WERI-Rb-1 (cell line): ENCODE measurements around the gene CD52.

Experiments
- DNase-seq: peaks from one replicate; pipeline ENCODE4 v3.0.0-alpha.2; 2020
- H3K27ac ChIP-seq: fragments of 250-450 bp; sonication (Bioruptor Pico); 2 replicates; pipeline ENCODE4 v1.5.1; 2020; ENCODE audit warnings: mild to moderate bottlenecking, moderate library complexity
- H3K27me3 ChIP-seq: fragments of 250-450 bp; sonication (Bioruptor Pico); 2 replicates; pipeline ENCODE4 v1.5.1; 2021; ENCODE audit warnings: mild to moderate bottlenecking, low read depth, moderate library complexity; ENCODE audit not compliant: insufficient read depth, severe bottlenecking
- H3K36me3 ChIP-seq: fragments of 250-450 bp; sonication (Bioruptor Pico); 2 replicates; pipeline ENCODE4 v1.5.1; 2020; ENCODE audit warnings: mild to moderate bottlenecking, moderate library complexity
- H3K4me3 ChIP-seq: 2 replicates; pipeline ENCODE4 v1.5.1; 2011; ENCODE audit warnings: low read depth, mild to moderate bottlenecking, control low read depth, low read length
- H3K9me3 ChIP-seq: fragments of 250-450 bp; sonication (Bioruptor Pico); 2 replicates; pipeline ENCODE4 v1.5.1; 2021; ENCODE audit warnings: mild to moderate bottlenecking, moderate library complexity; ENCODE audit not compliant: severe bottlenecking
- CTCF ChIP-seq: IDR thresholded peaks from 2 replicates; pipeline ENCODE4 v1.5.1; 2011; ENCODE audit warnings: low read depth, mild to moderate bottlenecking, control low read depth, inconsistent platforms, low read length

The CD52 gene, protein sequence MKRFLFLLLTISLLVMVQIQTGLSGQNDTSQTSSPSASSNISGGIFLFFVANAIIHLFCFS

DNA sequence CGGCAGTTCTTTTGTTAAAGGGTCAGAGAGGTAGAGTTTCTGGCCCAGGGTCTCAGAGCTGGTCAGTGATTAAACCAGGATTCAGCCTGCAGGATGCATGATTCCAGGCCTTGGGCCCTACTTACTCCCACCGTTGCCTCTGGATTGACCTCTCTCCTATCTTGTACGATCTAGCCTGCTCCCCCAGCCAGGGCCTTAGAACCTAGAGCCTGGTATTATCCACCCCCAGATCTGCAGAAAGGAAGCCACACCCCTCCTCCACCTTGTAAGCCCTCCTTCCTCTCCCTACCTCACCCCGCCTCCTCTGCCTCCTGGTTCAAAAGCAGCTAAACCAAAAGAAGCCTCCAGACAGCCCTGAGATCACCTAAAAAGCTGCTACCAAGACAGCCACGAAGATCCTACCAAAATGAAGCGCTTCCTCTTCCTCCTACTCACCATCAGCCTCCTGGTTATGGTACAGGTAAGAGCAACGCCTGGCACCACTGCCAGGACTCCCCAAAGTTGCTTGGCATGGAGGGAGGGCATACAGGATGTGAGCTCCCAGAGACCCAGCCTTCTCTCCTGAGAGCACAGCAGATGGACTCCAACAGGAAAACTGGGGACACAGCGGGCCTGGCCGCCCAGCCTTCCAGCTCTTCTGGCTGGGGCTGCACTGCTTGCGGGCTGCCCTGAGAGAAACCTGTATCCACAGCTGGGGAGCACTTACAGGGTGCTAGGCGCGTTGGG lies at the start of gene CD52:
CD52 (plus strand) TSS at position 347 of the 726 bp plus-strand sequence; CDS start at position 407, 60 bp downstream.
- Histone ChIP-seq H3K9me3 (no peaks in the 10 kb centered on the region), H3K4me3 (no peak within 1 kb of the TSS), H3K27me3 (no peaks in the 10 kb centered on the region), H3K27ac (peak within 1 kb of the TSS; percentile 55), H3K36me3 (peaks cover 9% of the 10 kb centered on the region)
- DNase-seq: peak; percentile 80
- no peak for TF ChIP-seq CTCF

DNA sequence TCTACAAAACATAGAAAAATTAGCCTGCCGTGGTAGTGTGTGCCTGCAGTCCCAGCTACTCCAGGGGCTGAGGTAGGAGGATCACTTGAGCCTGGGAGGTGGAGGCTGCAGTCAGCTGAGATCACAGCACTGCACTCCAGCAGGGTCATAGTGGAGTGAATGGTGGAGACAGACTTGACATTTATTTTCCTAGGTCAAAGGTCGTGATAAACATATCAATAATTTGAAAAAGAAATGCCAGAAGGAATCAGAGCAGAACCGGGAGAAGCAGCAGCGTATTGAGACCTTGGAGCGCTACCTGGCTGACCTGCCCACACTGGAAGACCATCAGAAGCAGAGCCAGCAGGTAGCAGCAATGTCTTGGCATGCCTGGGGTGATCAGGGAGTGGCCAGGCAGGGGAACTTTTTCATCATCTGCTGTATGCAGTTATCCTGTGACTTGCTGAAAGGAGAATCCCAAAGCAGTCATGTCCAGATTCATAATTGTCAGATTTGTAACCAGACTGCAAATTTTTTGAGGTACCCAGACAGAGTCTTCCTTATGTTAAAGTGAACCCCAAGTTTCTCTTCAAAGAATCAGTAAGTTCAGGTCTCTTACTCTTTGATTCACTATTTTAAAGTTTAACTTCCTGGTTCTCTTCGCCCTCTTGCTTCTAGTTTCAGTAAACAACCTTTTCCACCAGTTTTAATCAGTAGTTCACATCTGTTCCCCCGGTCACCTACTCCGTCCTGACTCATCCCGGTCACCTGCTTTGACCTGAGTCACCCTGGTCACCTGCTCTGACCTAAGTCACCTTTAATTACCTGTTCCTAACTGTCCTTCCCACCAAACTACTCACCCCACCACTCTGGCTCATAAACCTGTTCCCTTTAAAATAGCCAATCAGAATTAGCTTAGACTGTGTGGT lies 49.2 kb upstream of the CD52 start:
- H3K36me3 ChIP-seq: peaks cover 86% of the 10 kb centered on the region
- peaks cover 4% of the 10 kb centered on the region for H3K9me3 ChIP-seq

GRCh38 chr1:26269198-26269550 lies 48.6 kb upstream of the CD52 start:
- no peak for DNase-seq
- no peaks in the 10 kb centered on the region for H3K27me3 ChIP-seq
- H3K27ac ChIP-seq: no peak overlapping the region
- H3K36me3 ChIP-seq: peaks cover 81% of the 10 kb centered on the region
- H3K4me3 ChIP-seq: no peak overlapping the region
- TF ChIP-seq CTCF: no peak
- H3K9me3 ChIP-seq: peaks cover 4% of the 10 kb centered on the region

More for the DNA sequence above, 49.2 kb upstream of the CD52 start:
- Histone ChIP-seq H3K4me3 (no peak overlapping the region), H3K27ac (no peak overlapping the region), H3K27me3 (no peaks in the 10 kb centered on the region)
- DNase-seq: no peak
- no peak for TF ChIP-seq CTCF

DNA sequence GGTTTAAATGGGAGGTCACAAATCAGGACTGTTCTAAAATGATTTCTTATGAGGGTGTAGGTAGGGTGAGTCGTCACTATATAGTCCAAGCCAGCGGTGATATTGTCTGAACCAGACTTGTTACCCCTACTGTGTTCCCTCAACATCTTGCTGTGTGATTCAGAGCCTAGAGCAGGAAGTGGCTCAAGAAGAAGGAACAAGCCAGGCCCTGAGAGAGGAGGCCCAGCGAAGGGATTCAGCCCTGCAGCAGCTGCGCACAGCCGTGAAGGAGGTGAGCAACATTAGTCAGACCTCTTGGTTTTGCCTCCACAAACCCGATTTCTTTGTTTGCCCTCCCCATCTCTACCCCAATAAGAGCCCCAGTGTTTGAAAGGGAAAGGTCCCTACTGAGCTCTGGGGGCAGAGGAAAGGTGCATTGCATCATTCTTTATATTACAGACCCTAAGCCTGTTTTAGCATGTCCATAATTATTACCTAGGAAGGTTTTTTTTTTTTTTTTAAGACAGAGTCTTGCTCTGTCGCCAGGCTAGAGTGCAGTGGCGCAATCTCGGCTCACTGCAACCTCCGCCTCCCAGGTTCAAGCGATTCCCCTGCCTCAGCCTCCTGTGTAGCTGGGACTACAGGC lies 42.8 kb upstream of the CD52 start:
- H3K36me3 ChIP-seq: peaks cover 82% of the 10 kb centered on the region
- H3K27me3 ChIP-seq: no peaks in the 10 kb centered on the region
- no peak overlapping the region for H3K4me3 ChIP-seq
- DNase-seq: no peak
- TF ChIP-seq CTCF: no peak
- no peaks in the 10 kb centered on the region for H3K9me3 ChIP-seq
- peak overlapping the region; percentile 17; the same call in 1 of the 2 replicates for H3K27ac ChIP-seq

DNA sequence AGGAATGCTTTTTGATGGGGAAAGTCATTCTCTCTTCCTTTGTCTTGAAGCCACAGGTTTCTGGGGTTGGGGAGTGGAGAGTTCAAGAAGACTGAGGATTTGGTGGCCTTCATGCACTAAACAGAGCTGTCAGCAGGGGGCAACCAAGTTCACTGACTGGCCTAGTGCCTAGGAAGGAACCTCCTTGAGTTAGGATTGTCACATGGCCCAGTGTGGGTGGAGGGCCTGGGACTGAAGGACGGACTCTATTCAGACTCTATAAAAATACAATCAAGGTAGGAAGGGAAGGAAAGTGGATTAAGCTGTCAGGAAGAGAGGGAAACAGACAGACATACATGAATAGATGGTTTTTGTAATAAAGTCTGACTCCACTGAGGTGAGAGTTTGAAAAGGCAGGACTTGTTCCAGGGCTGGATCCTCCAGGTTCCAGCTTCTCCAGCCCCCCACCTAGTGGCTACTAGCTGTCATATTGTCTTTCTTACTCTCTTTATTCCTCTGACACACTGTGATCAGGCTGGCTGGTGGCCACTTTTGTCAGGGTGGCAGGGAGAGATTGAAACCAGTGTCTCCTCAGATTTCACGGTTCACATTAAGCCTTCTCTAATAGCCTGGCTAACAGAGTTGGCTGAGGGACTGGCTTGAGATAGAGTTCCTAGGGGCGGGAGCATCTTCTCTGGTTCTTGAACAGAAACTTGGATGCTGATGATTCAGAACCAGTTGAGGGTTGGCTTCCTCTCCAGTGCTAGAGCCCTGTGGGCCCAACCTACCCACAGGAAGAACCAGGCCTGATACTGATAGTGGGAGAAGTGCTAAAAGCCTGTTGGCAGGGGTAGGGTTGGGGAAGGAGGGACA lies 42.0 kb upstream of the CD52 start:
- TF ChIP-seq CTCF: peak; percentile 80
- DNase-seq: peak; percentile 83
- Histone ChIP-seq H3K9me3 (no peaks in the 10 kb centered on the region), H3K27ac (peak overlapping the region; percentile 1; the same call in 1 of the 2 replicates), H3K4me3 (no peak overlapping the region), H3K27me3 (no peaks in the 10 kb centered on the region), H3K36me3 (peaks cover 76% of the 10 kb centered on the region)
